ENCODE measurements around the gene HOXC5.
A peak's percentile ranks its signal among the peaks of the same experiment; 100 is the strongest.

Gene HOXC5

DNA sequence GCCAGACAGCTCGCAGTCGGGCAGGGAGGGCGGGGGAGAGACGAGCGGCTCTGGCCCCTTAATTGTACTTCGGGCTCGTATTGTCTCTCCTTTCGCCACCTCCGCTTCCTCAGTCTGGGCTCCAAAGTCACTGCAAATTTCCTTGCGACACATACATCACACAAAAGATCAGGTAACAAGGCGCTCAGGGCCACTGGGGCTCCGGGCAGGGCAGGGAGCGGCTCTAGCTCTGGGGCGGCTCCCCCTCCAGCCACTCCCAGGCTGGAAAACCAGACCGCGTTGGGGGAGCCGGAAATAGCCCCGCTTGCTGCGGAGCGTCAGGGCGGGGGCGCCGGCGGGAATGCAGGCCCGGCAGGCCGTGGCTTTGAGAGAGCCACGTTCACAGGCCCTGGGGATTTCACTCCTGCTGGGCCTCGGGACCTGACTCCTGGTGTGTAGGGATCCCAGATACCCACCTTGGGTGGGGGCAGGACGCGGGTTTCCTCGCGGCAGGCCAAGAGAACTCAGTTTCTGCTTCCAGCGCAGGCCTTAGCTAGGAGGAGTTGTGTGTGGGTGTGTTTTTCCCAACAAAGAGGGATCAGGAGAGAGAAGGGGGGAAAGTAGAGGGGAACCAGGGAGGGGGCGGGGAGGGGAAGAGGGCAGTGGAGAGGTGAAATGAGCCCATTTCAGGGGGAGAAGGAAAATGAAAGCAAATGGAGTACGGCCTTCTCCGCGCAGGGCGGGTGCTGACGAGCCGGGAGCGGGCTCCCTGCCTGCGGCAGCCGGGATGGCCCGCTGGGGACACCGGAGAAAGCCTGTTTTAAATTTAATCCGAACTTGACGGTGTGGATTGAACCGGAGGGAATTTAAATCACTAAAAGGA, 37.2 kb upstream of the HOXC5 start:
- no peak for DNase-seq (ENCODE audit: low read depth in 2 of 2)

DNA sequence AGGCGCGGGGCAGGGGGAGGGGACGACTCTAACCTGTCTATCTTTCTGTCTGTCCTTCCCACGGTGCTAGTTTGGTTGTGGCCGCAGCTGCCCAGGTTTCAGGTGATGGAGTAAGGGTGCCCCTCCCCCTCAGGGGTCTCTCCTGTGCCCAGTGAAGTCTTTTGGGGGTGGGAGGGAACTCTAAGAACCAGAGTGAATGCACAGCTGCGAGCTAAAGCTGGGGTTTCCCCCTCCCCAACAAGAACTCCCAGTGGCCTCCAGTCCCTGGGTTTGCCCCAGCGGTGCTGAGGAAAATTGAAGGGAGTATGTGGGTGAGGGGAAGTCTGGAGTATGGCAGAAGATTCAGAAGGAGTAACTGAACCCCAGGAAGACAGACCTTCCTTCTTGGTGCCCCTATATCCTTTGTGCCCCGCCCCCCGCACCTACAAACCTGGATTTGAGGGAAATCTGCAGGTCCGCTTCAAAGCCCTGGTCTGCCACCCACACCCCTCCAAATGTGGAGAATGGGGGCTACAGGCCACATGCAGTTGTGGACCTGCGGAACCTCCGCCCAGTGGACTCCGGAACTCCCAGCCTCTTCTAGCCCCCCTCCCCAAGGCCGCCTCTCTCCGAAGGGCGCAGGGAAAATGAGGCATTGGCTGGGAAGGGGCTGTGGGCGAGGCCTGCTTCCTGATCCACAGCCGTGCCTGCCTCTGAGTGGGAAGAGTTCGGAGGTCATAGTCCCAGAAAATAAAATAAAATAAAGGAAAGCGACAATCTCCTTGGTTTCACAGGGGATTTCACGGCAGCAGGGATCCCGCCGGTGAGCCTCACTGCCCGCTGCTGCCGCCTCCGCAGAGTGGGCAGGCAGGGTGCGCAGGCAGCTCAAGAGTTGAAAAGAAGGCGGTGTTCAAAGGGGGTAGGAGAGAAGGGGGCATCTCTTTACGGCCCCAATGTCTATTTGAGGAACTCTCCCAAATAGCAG, 36.3 kb upstream of the HOXC5 start:
- DNase-seq (ENCODE audit: low read depth in 2 of 2) = no peak

DNA sequence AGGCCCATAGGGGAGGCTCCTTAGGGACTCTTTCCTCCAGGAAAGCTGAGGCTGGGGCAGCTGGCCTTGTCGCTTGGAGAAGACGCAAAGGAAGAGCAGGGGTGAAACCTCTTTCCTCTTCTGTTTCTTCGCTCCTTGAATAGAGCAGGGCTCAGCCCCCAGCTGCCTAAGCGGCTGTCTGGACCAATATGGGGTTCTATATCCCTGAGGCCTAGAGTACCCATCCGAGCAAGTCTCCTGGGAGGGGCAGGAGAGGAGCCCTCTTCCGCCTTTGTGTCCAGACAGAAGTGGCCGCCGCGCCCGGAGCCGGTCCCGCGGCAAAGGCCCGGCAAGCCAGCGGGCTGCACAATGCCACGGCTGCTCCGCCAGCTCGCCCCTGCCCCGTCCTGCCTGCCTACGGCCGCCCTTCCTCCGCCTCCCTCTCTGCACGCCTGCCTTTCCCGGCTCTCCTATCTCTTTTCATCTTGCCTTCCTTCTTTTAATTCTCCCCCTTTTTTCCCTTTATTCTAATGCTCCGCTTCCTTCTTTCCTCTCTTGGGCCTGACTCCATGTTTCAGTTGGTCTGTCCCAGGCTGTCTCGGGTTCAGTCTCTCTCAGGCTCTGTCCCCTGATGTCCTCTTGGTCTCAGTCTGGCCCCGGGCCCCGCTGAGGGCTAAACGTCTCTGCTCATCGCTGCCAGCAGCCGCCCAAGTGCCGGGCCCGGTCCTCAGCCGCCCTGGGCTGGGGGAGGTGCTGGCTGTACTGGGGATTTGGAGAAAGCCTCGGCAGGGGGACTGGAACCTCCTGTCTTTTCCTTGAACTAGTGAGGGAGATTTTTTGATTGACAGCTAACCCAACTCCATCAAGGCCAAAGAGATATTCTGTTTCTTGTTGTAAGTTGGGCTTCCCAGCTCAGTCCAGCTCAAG, 35.4 kb upstream of the HOXC5 start:
- no peak for DNase-seq (ENCODE audit: low read depth in 2 of 2)

DNA sequence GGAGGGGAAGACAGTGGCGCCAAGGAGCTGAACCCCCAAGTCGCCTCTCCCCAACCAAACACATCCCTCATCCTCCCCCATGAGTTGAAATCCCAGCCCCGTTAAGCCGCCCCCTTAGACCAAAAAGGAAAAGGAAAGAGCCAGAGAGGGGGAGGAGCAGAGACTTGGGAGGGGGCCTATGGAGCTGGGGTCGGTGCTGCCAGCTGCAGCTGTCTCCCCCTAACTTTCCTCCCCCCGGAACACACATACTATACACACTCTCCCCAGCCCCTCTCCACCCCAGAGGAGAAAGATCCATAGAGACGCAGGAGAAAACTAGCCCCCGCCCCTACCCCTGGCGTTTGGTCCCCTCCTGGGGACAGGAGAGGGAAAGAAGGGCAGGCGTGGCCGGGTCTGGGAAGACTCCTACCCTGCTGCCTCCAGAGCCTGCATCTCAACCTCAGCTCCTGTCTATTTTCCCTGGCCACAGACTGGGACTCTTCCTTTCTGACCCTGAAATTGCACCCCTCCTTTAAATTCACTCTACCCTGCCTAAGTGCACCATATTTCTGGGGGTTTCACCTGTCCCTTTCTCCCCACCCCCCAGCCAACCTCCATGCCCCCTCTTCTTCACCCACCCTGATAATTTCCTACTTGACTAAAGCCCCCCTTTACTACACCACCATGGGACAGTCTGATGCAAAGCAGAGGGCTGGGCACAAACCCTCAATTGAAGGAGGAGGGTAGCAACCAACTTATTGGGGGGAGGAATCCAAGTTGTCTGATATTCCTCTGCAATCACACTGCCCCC, 34.5 kb upstream of the HOXC5 start:
- no peak for DNase-seq (ENCODE audit: low read depth in 2 of 2)

DNA sequence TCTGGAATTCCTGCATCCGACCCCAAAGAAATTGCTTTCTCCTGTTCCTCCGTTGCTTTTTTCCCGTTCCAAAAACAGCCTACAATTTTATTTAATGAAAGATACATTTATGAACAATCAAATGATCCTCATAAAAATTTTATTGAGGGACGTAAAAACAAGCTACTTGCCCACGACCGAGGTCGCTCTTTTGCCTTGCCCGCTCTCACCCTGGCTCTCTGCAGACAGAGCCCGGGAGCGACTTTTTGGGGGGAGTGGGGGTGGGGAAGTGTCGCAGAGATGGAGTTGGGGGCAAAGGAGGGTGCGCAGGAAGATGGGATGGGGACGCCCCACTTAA, 34.0 kb upstream of the HOXC5 start:
- no peak for DNase-seq (ENCODE audit: low read depth in 2 of 2)

DNA sequence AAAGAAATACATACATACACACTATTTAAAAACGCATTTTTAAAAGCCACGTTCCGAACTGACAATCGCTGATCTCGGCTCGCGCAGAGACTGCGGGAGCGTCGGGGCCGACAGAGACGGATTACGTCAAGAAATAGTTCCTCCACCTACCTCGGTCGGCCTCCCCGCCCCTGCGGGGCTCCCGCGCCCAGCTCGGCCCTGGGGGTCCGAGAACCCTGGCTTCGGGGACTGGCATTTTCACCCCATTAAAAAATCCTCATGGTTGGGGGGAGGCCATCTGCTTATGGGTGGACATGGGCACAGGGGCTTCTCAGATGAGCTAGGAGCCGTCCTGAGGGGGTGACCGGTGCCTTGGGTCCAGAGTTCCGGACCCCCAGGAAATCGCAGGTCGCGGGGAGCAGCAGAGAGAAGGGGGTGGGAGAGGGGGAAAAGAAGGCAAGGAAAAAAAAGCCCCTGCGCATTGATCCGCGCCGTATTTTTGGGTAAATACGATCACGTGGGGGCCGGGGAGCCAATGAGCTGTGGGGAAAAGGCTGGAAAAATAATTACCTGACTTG, 33.2 kb upstream of the HOXC5 start:
- no peak for DNase-seq (ENCODE audit: low read depth in 2 of 2)

DNA sequence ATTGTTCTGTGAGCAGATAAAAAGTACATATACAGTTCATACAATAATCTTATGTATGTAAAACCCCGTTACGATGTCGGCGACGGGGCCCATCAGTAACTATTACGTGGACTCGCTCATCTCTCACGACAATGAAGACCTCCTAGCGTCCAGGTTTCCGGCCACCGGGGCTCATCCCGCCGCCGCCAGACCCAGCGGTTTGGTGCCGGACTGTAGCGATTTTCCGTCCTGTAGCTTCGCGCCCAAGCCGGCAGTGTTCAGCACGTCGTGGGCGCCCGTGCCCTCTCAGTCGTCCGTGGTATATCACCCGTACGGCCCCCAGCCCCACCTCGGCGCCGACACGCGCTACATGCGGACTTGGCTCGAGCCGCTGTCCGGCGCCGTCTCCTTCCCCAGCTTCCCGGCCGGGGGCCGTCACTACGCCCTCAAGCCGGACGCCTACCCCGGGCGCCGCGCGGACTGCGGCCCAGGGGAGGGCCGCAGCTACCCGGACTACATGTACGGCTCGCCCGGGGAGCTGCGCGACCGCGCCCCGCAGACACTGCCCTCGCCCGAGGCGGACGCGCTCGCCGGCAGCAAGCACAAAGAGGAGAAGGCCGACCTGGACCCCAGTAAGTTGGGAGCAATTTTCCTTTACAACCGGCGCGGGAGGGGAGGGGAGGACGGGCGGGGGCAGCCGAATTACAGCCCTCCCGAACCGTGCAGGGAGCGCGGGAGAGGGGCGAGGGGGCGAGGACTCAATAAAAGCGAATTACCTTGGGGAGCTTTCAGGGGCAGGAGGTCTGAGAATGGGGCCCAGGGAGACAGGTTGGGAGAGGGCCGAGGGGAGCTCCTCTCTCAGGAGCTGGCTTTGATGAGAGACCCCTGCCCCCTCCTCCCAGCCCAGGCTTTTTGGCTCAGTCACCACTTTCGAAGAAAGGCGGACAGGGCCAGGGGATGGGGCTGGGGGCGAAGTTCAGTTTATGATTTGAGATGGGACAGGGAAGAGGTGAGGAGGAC, 32.4 kb upstream of the HOXC5 start, which contains the start of gene HOXC9:
HOXC9 (plus strand) TSS at position 46 of the 999 bp plus-strand sequence; CDS start at position 74, 28 bp downstream.
- no peak for DNase-seq (ENCODE audit: low read depth in 2 of 2)

DNA sequence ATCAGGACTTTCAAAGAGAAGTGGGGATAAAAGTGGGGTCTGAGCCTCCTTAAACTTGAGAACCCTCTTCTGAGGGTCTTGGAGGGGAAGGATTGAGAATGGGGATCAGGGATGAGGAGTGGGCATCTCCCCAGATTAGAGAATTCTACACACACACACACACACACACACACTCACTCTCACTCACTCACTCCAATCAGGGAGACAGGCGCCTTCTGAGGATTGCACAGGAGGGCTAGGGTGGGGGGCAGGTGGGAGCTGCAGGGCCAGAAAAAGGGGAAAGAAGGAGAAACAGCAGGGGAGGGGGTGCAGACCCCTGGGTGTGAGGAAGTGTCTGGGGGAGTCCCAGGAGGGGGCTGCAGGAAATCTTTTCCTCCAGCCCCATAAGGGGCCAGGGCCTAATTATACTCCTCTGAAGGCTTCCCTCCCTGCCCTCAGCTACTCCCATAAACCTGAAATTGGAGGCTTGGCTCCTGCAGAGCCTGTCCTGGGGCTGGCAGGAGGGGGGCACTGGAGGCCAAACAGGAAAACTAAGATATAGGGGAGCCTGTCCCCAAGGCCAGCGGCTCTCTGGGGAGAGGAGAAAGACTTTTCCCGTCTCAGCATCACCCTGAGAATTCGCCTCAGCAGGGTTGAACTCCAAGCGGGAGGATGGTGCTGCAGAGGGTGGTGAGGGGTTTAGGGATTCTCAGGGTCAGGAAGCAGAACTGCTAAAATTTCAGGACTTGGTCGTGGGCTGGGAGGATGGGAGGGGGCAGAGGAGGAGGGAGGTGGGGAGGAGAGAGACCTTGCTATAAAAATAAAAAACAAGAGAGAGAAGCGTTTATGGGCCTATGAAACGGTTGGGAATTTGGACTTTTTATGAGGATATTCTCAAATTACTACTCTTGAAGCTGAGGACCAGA, 31.3 kb upstream of the HOXC5 start:
- DNase-seq (ENCODE audit: low read depth in 2 of 2) = no peak

DNA sequence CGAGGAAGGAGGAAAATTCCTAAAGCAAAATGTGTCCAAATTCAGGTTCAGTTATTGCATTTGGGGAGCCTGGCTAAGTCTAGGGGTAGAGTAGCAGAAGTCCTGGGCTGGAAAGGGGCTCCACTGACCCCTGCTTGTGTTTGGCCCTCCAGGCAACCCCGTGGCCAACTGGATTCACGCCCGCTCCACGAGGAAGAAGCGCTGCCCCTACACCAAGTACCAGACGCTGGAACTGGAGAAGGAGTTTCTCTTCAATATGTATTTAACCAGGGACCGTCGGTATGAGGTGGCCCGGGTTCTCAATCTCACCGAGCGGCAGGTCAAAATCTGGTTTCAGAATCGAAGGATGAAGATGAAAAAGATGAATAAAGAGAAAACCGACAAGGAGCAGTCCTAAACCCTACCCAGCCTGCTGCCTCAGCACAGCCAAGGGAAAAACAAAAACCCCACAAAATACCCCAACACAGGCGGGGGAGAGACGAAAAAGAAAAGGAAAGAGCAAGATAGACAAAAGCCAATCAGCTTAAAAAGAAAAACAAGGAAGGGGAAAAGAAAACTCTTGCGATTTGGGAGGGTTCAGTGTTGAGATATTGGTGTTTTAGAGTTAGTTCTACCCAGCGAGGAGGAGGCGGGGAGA, 30.5 kb upstream of the HOXC5 start:
- DNase-seq (ENCODE audit: low read depth in 2 of 2) = no peak

DNA sequence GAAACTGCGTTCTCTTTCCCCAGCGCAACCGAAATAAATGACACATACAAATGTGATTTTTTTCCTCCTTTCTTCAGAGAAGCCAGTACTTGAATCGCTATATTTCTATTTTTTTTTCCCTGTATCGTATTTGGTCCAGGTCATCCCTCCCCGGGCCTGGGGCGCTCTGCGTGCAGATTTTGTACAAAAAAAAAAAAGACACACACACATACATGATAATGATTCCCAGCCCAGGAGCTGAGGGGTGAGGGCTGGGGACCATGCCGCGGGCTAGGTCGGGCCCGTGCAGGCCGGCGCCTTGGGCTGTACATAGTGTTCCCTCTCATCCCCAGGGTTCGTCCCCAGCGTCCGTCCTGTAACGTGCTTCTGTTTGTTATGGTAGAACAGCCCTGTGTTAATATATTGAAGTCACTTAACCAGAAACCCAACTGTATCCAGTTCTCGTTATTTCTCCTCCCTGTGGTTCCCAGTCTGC, 29.9 kb upstream of the HOXC5 start:
- no peak for DNase-seq (ENCODE audit: low read depth in 2 of 2)

DNA sequence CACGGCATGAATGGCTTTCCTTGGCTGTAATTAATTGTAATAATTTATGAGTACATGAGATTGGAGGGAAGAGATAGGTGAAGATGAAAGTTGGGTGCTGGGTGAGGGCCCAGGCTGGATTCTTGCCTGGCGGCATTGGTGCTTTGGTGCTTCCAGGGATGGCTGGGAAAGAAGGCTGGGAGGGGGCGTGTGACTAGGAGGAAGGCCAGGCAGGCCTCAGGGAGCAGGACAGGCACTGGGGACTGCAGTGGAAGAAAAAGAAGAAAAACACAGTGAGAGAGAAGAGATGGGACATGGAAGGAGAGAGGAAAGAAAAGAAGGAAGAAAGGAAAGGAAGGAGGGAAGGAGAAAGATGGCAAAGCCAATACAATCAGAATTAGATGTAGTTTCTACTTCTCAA, 29.2 kb upstream of the HOXC5 start:
- no peak for DNase-seq (ENCODE audit: low read depth in 2 of 2)

DNA sequence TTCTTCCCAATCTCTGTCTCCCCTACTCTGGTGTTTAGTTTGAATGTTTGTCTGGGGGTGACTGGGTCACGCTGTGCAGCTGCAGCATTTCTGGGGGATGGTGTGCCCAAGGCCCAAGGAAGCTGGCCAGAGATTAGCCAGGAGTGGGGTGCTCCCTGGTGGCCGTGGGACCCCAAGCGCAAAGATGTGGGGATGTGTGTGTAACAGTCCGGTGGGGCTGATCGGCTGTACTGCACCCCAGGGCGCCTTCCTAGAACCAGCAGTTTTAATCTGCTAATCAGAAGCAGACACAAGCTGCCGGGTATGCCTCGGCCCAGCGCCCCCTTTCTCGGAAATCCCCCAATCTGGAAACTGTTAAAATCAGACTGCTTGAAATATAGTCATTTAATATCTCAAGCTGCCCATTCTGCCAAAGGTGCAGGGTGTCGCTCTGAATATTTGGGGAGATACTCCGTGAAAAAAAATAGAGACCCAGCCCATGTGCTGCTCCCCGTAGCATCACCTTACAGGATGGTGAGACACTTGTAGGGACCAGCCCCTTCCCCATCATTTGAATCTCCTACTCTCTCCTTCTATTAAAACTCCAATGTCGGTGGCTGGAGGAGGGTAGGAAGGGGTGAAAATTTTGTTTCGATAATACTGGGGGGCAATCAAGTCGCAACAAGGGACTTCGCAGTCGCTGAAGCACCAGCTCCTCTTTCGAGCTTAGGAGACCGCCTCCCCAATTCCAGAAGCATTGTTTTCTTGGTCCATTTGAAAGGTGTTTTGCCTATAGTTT, 28.6 kb upstream of the HOXC5 start:
- DNase-seq (ENCODE audit: low read depth in 2 of 2) = no peak

DNA sequence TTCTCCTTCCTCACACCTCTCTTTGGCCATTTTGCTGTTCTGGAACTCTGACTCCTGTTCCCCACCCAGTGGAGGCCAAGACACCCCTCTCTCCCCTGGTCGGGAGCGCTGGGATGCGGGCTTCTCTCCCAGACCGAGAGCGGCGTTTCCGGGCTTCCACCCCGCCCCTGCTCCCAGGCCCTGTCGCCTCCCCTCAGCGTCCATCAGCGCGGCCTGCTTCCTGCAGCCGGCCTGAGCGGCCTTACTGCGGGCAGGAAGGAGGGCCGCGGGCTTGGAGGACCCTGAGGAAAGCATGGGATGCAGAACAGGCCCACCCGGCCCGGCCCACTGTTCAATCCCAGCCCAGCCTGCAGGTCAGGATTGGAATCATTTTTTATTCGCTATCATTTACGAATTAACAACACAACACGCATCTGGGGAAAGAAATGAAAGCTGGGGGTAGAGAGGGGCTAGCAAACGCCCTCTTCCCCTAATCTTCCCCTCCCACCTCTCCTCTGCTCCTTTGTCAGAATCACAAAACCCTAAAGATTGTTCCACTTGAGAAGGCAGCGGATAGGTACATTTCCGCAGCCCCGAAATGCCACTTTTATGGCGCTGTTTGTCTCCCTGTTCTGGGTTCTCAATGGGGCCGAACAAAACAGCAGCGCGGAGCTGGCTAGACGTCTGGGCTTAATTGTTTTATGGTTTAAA, 27.9 kb upstream of the HOXC5 start:
- no peak for DNase-seq (ENCODE audit: low read depth in 2 of 2)

DNA sequence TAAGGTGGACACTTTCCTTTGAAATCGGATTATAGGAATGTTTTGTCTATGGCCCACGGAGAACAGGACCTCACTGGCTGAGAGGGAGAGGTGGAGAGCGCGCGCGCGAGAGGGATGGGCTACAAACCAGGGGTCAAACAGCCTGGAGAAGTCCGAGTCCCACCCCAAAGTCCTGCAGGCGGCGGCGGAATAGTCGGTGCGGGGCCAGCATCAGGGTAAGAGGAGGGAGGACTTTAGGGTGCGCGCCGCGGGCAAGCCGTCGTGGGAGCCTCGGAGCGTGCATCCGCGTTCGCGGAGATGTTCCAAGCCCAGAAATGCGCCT, 27.4 kb upstream of the HOXC5 start:
- no peak for DNase-seq (ENCODE audit: low read depth in 2 of 2)

DNA sequence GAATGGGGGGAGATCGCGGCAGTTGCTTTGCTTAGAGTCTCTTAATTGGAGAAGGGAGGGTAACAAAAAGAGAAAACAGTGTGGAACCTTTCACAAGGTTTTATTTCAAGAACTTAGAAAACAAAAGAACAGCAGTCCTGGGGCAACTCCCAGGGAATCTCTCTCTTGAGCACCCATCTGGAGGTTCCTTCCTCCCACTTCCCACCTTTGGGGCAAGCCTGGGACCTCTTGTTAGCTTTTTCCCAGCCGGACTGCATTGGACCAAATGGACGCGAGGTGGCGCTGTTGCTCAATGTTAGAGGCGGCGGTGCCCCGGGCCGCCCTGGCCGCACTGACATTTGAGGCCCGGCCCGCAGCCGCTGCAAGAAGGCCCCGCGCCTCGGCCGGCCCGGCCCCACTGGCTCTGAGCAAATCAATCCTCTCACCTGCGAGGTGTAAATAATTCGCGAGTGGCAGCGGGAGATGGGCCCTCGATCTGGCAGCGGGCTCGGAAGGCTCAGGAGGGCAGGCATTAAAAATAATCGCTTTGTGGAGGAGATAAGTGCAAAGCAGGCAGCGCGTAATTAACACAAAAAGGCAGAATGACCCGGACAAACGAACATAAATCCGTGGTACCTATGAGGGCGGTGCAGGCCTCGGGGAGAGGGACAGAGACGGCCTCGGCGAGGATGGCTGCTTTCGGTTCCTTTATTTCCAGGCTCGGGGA, 26.8 kb upstream of the HOXC5 start:
- peak; percentile 71 to 86 for DNase-seq (ENCODE audit: low read depth in 2 of 2)
